PFSK-1 (cell line): Measurements from ENCODE around the gene AZIN2.

Experiments
- TAF1 ChIP-seq: IDR thresholded peaks from 2 replicates; pipeline ENCODE4 v1.6.1; 2012; ENCODE audit warnings: low read length, control low read depth, borderline replicate concordance; ENCODE audit not compliant: insufficient read depth
- TF ChIP-seq, protein P1 (sequence below), 2 experiments: IDR thresholded peaks; 2 replicates each; pipeline versions ENCODE4 v1.6.1 to v1.8.0; 2011 to 2012; ENCODE audit warnings: low read depth in 2 of 2, low read length in 2 of 2, control low read depth in 1 of 2, inconsistent platforms in 1 of 2, mild to moderate bottlenecking in 1 of 2, moderate library complexity in 1 of 2; ENCODE audit not compliant: insufficient read depth in 1 of 2

DNA sequence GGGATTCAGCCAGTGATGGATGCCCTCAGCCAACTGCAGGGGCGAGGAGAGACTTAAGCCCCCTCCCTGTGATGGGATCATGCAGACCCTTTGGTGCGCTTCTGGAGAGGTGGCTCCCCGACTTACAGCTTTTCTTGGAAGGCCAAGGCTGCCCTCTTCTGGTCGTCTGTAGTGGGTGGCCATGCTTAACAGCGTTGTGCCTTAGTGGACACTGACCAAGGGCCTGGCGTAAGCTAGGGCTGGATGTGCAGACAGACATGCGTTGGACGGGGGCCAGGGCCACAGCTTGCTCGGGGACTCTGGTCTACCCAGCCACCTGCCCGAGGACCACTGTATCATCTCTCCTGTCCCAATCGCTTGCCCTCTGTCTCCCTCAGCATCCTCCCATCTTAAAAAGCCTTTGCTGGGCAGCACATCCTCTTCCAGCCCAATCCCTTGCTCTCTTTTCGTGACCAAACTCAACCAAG, 5.5 kb downstream of the AZIN2 start:
- TF ChIP-seq TAF1, result no peak
- TF ChIP-seq, protein P1, sequence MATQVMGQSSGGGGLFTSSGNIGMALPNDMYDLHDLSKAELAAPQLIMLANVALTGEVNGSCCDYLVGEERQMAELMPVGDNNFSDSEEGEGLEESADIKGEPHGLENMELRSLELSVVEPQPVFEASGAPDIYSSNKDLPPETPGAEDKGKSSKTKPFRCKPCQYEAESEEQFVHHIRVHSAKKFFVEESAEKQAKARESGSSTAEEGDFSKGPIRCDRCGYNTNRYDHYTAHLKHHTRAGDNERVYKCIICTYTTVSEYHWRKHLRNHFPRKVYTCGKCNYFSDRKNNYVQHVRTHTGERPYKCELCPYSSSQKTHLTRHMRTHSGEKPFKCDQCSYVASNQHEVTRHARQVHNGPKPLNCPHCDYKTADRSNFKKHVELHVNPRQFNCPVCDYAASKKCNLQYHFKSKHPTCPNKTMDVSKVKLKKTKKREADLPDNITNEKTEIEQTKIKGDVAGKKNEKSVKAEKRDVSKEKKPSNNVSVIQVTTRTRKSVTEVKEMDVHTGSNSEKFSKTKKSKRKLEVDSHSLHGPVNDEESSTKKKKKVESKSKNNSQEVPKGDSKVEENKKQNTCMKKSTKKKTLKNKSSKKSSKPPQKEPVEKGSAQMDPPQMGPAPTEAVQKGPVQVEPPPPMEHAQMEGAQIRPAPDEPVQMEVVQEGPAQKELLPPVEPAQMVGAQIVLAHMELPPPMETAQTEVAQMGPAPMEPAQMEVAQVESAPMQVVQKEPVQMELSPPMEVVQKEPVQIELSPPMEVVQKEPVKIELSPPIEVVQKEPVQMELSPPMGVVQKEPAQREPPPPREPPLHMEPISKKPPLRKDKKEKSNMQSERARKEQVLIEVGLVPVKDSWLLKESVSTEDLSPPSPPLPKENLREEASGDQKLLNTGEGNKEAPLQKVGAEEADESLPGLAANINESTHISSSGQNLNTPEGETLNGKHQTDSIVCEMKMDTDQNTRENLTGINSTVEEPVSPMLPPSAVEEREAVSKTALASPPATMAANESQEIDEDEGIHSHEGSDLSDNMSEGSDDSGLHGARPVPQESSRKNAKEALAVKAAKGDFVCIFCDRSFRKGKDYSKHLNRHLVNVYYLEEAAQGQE (IDR thresholded peaks at IDR 0.05; ENCODE audit: insufficient read depth in 1 of 2, low read depth in 2 of 2, low read length in 2 of 2), result 0 out of 4 replicates have a peak, but pooled peaks of 1 of the 2 experiments have one; percentile 22
